CD4-positive, alpha-beta T cell (primary cell): ENCODE measurements around the gene CENPP. TPM values are rescaled to one million over a fixed set of nuclear protein-coding genes. Genes with fewer than 3 reads are reported as not detected.

Experiments
- ATAC-seq: fragments of 200-7000 bp; cut with Tn5 transposase; one replicate; pipeline ENCODE4 v1.10.0; 2022; ENCODE audit warnings: mild to moderate bottlenecking; ENCODE audit not compliant: poor library complexity
- CTCF ChIA-PET: fragments of 350-600 bp; sonication (Branson Sonifier 250); formaldehyde crosslinking; loops from one replicate; lab custom pipeline; 2021; ENCODE audit warnings: antibody characterized with exemption, inconsistent platforms; lab: Charles Lee
- POLR2A ChIA-PET: fragments of 350-600 bp; sonication (Branson Sonifier 250); formaldehyde crosslinking; loops from one replicate; lab custom pipeline; 2021; ENCODE audit warnings: antibody characterized with exemption, inconsistent platforms; lab: Charles Lee
- DNase-seq, 14 experiments: peaks; one replicate each; pipeline ENCODE4 v3.0.0-alpha.2; 2013 to 2020; ENCODE audit warnings: mixed read lengths in 2 of 14
- H3K27ac ChIP-seq, 2 donors: one replicate each; pipeline versions ENCODE4 v1.5.1 to v1.7.0; 2013; ENCODE audit warnings: low read length in 2 of 2, low read depth in 1 of 2, mild to moderate bottlenecking in 1 of 2
- H3K27me3 ChIP-seq, 2 experiments: 1 replicate in 1 of 2; 2 replicates in 1 of 2; pipeline versions ENCODE4 v1.6.1 to v1.7.0; 2013; ENCODE audit warnings: low read length in 2 of 2, control low read depth in 1 of 2, mild to moderate bottlenecking in 1 of 2, moderate library complexity in 1 of 2; ENCODE audit not compliant: insufficient read depth in 2 of 2, control insufficient read depth in 1 of 2
- H3K36me3 ChIP-seq: one replicate; pipeline ENCODE4 v1.6.1; 2013; ENCODE audit warnings: low read length, control low read depth; ENCODE audit not compliant: insufficient read depth
- H3K4me1 ChIP-seq: one replicate; pipeline ENCODE4 v1.6.1; 2013; ENCODE audit warnings: low read length, control low read depth; ENCODE audit not compliant: insufficient read depth
- H3K4me3 ChIP-seq: one replicate; pipeline ENCODE4 v1.5.1; 2013; ENCODE audit warnings: mild to moderate bottlenecking, low read length, moderate library complexity
- H3K9me3 ChIP-seq, 2 experiments: 1 replicate in 1 of 2; 2 replicates in 1 of 2; pipeline versions ENCODE4 v1.6.1 to v1.7.0; 2013; ENCODE audit warnings: low read length in 2 of 2, mild to moderate bottlenecking in 2 of 2, control low read depth in 1 of 2, moderate library complexity in 1 of 2; ENCODE audit not compliant: control insufficient read depth in 1 of 2, insufficient read depth in 1 of 2
- H3K27ac Mint-ChIP-seq: one replicate; pipeline ENCODE4 v1.8.0; 2020; ENCODE audit warnings: mixed read lengths
- H3K27me3 Mint-ChIP-seq: one replicate; pipeline ENCODE4 v1.8.0; 2021; ENCODE audit warnings: mixed read lengths
- H3K36me3 Mint-ChIP-seq: one replicate; pipeline ENCODE4 v1.8.0; 2021; ENCODE audit warnings: low read depth, mixed read lengths
- H3K4me1 Mint-ChIP-seq: one replicate; pipeline ENCODE4 v1.8.0; 2021; ENCODE audit warnings: low read depth, mixed read lengths
- H3K4me3 Mint-ChIP-seq: one replicate; pipeline ENCODE4 v1.8.0; 2020; ENCODE audit warnings: mild to moderate bottlenecking, mixed read lengths
- H3K9me3 Mint-ChIP-seq: one replicate; pipeline ENCODE4 v1.8.0; 2020; ENCODE audit warnings: mixed read lengths
- intact Hi-C, 2 experiments: fragments of 100-400 bp; cut with DNase I in 1 of 2; cut with micrococcal nuclease in 1 of 2; formaldehyde crosslinking; loops; one replicate each; pipeline versions ENCODE4 v1.15.1 to v1.9.0; 2023 to 2025; cut with DNase I, micrococcal nuclease
- total RNA-seq, 174 experiments: library from RNA in 2 of 174; stranded (reverse) in 2 of 174; gene quantifications; one replicate each; pipeline ENCODE4 v1.2.3 and lab custom pipeline; 2021 to 2026
- TF ChIP-seq, protein P1 (sequence below): fragments of 200-600 bp; IDR thresholded peaks from one replicate; pipeline ENCODE4 v1.8.0; 2022; ENCODE audit warnings: antibody characterized with exemption, mild to moderate bottlenecking

CENPP gene
- total RNA-seq, 2 experiments from 2014 or later, result 4.8 TPM

DNA sequence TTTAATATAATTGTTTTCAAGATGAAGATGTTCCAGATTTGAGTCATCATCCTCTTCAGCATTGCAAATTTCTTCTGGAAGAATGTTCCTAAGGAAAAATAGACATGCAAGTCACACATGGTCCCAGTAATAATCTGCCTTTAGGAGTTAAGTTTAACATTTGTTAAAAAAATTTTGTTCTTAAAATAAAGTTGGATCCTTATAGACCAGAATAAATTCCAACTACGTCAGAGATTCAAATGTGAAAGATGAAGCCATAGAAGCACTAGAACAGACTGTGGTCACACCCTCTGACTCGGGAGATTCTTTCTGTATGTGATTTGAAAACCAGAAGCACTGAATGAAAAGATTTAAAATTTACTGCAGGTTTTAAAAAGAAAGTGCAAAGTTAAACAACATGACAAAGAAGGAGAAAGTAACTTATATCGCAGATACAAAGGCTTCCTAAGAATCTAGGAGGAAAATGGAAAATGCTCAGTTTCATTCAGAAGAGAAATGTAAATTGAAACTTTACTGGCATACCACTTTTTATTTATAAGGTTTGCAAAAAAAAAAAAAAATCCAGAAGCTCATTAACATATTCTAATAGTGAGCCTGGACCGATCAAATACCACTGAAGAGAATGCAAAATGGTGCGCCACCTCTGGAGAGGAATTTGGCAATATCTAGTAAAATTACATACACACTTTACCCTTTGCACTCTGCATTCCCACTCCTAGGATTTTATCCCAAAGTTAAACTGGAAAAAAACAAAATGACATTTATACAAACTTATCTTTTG, 170.8 kb downstream of the CENPP start:
- ATAC-seq, result no peak
- H3K4me1 ChIP-seq, result no peaks in the 10 kb centered on the region
- no peaks in the 10 kb centered on the region for H3K27me3 ChIP-seq
- Mint-ChIP-seq H3K36me3 (no peaks in the 10 kb centered on the region), H3K9me3 (no peaks in the 10 kb centered on the region), H3K27me3 (no peaks in the 10 kb centered on the region), H3K4me1 (no peaks in the 10 kb centered on the region), H3K27ac (no peak overlapping the region), H3K4me3 (no peak overlapping the region)
- no peak for DNase-seq
- CTCF ChIA-PET, result no interaction called here
- no peak overlapping the region for H3K27ac ChIP-seq
- TF ChIP-seq, protein P1, sequence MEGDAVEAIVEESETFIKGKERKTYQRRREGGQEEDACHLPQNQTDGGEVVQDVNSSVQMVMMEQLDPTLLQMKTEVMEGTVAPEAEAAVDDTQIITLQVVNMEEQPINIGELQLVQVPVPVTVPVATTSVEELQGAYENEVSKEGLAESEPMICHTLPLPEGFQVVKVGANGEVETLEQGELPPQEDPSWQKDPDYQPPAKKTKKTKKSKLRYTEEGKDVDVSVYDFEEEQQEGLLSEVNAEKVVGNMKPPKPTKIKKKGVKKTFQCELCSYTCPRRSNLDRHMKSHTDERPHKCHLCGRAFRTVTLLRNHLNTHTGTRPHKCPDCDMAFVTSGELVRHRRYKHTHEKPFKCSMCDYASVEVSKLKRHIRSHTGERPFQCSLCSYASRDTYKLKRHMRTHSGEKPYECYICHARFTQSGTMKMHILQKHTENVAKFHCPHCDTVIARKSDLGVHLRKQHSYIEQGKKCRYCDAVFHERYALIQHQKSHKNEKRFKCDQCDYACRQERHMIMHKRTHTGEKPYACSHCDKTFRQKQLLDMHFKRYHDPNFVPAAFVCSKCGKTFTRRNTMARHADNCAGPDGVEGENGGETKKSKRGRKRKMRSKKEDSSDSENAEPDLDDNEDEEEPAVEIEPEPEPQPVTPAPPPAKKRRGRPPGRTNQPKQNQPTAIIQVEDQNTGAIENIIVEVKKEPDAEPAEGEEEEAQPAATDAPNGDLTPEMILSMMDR, result no peak
- no peaks in the 10 kb centered on the region for H3K36me3 ChIP-seq
- no peaks in the 10 kb centered on the region for H3K9me3 ChIP-seq
- no peak overlapping the region for H3K4me3 ChIP-seq
- POLR2A ChIA-PET, result no interaction called here
- intact Hi-C loops, result no loop called here

GRCh38 chr9:92499701-92500100, 173.9 kb downstream of the CENPP start:
- no peak overlapping the region for H3K27ac Mint-ChIP-seq

GRCh38 chr9:92500725-92501124, 175.0 kb downstream of the CENPP start:
- Histone ChIP-seq H3K27me3 (no peaks in the 10 kb centered on the region), H3K27ac (no peak overlapping the region), H3K4me1 (no peaks in the 10 kb centered on the region), H3K9me3 (no peaks in the 10 kb centered on the region), H3K4me3 (no peak overlapping the region), H3K36me3 (no peaks in the 10 kb centered on the region)
- intact Hi-C loops, result no loop called here
- CTCF ChIA-PET, result no interaction called here
- H3K4me3 Mint-ChIP-seq, result no peak overlapping the region
- no peak for ATAC-seq
- no peaks in the 10 kb centered on the region for H3K36me3 Mint-ChIP-seq
- H3K9me3 Mint-ChIP-seq, result no peaks in the 10 kb centered on the region
- TF ChIP-seq, protein P1, result no peak
- no peak for DNase-seq
- POLR2A ChIA-PET, result no interaction called here
- H3K27ac Mint-ChIP-seq, result no peak overlapping the region
- no peaks in the 10 kb centered on the region for H3K4me1 Mint-ChIP-seq
- H3K27me3 Mint-ChIP-seq, result no peaks in the 10 kb centered on the region

More at GRCh38 chr9:92499701-92500100, 173.9 kb downstream of the CENPP start:
- TF ChIP-seq, protein P1, result no peak
- POLR2A ChIA-PET, result no interaction called here
- Mint-ChIP-seq H3K9me3 (no peaks in the 10 kb centered on the region), H3K4me3 (no peak overlapping the region), H3K36me3 (no peaks in the 10 kb centered on the region), H3K27me3 (no peaks in the 10 kb centered on the region), H3K4me1 (no peaks in the 10 kb centered on the region)
- Histone ChIP-seq H3K27ac (no peak overlapping the region), H3K4me1 (no peaks in the 10 kb centered on the region), H3K27me3 (no peaks in the 10 kb centered on the region), H3K4me3 (no peak overlapping the region), H3K36me3 (no peaks in the 10 kb centered on the region), H3K9me3 (no peaks in the 10 kb centered on the region)
- DNase-seq, result no peak
- CTCF ChIA-PET, result no interaction called here
- no peak for ATAC-seq
- intact Hi-C loops, result no loop called here
